Fibroblast of mammary gland (primary cell): ENCODE results near the gene CCNI.
A peak's percentile ranks its signal among the peaks of the same experiment; 100 is the strongest.
"Not testable (repeated sequence)": the region's sequence is repeated elsewhere in the genome, so short reads cannot be mapped to it uniquely, and the experiment has no call there.

Source experiments
- DNase-seq: peaks from one replicate; pipeline ENCODE4 v3.0.0-alpha.2; 2010; ENCODE audit warnings: low read depth
- H3K4me3 ChIP-seq: 2 replicates; pipeline ENCODE4 v1.5.1; 2011; ENCODE audit warnings: low read depth, mild to moderate bottlenecking, low read length, moderate library complexity; ENCODE audit not compliant: control insufficient read depth
- TF ChIP-seq, protein P1 (sequence below): conservative IDR thresholded peaks from 2 replicates; pipeline ENCODE4 v1.5.1; 2011; ENCODE audit warnings: low read depth, low read length, inconsistent platforms; ENCODE audit not compliant: control insufficient read depth, insufficient read depth

CCNI gene

DNA sequence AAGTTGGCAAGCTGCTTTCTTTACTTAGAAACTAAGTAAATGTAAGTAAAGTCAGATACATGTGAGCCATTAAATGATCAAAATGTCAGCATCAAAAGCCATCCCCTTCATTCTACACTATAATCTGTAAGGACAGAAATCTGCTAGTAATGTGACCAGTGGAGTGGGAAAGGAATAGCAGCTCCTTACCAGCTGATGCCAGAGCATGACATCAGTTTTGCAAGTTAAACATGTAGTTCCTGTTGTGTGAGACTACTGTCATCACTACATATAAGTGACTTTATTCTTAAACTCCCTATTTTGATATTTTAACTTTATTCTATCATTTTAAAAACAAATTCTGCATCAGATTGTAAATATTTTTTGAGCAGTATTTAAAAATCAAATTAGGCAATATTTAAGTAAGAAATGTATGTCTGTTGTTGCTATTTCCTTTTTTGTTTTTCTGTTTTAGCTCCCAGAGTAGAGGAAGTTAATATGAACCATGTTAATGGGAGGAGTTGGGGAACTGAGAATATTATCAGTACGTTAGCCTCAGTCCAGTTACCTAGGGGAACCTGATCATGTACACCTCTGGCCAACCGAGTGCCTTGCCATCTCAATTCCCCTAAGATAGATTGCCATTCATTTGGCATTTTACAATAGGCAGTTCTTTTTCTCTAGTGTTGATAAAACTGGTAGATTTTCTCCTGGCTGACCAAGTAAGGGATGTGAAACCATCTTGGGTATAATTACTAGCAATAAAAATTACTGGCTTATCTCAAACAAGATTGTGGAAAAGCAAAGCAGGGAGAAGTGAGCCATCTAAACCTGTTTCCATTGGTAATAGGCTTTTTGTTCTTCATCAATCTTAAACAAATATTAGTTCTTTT, 34.7 kb downstream of the CCNI start:
- TF ChIP-seq, protein P1, sequence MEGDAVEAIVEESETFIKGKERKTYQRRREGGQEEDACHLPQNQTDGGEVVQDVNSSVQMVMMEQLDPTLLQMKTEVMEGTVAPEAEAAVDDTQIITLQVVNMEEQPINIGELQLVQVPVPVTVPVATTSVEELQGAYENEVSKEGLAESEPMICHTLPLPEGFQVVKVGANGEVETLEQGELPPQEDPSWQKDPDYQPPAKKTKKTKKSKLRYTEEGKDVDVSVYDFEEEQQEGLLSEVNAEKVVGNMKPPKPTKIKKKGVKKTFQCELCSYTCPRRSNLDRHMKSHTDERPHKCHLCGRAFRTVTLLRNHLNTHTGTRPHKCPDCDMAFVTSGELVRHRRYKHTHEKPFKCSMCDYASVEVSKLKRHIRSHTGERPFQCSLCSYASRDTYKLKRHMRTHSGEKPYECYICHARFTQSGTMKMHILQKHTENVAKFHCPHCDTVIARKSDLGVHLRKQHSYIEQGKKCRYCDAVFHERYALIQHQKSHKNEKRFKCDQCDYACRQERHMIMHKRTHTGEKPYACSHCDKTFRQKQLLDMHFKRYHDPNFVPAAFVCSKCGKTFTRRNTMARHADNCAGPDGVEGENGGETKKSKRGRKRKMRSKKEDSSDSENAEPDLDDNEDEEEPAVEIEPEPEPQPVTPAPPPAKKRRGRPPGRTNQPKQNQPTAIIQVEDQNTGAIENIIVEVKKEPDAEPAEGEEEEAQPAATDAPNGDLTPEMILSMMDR: no peak
- H3K4me3 ChIP-seq: no peak overlapping the region
- DNase-seq: peak; percentile 56

DNA sequence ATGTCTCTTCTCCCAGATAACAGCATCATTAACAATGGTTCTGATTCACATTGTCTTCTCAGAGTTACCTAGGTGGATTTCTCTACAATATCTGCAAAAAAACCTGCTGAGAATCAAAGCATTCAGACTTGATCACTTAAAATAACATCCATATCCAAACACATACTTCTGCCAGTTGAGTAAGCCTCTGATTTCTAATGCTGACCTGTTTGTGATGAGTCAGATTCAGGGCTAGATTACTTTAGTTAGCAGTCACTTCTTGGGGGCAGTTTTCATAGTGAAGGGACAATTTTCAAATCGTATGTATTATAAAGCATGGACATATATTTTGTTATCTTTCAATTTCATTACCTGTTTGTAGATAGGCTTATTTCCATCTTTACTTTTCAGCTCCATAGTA, 35.5 kb downstream of the CCNI start:
- peak; percentile 82 for DNase-seq
- no peak overlapping the region for H3K4me3 ChIP-seq
- TF ChIP-seq, protein P1: no peak

DNA sequence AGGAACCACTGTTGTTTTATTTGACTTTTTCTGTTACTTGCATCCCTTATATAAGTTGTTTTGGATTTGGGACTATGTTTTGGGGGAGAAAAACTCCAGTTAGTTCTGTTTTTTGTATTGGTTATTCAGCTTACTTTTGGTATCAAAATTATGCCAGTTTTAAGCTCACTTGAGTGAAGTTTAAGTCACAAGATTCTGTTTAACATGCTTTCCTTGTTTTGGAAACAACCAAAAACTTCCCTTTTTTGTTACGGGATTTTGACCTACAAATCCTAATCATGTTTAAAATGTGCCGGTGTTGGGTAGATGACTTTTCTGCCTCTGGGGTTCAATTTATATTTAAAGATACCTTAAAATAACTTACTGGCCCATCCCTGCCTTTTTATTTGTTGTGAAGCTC, 36.0 kb downstream of the CCNI start:
- TF ChIP-seq, protein P1: no peak
- no peak overlapping the region for H3K4me3 ChIP-seq
- no peak for DNase-seq

DNA sequence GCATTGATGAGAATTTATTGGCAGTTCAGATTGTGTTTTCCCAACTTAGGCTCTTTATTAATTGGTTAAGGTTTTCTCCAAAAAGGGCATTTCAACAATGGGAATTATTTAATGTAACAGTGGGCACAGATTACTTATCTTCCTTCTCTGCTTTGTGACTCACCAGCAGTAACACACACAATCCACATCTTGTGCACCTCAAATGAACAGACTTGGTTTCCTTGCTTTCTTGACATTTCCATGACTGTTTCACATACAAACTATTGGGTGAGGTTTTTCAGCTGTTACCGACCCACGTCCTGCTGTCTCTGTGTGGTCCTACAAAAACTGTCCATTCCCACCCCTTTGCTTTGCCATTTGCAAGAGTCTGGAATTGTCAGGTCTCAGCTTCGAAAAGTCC, 38.1 kb downstream of the CCNI start:
- no peak for DNase-seq
- TF ChIP-seq, protein P1: no peak
- H3K4me3 ChIP-seq: no peak overlapping the region

DNA sequence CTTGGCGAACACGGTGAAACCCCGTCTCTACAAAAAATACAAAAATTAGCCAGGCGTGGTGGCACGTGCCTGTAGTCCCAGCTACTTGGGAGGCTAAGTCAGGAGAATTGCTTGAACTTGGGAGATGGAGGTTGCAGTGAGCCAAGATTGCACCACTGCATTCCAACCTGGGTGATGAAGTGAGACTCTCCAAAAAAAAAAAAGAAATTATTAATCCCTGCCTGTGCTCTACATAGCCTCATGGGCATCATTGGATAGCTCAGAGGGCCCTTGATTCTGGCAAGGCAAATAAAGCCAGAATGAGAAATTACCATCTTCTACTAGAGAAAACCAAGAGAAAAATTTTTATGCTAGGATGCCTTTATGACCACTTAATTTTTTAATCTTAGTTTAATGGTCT, 38.6 kb downstream of the CCNI start:
- DNase-seq: peak; percentile 40
- H3K4me3 ChIP-seq: not testable (repeated sequence)

DNA sequence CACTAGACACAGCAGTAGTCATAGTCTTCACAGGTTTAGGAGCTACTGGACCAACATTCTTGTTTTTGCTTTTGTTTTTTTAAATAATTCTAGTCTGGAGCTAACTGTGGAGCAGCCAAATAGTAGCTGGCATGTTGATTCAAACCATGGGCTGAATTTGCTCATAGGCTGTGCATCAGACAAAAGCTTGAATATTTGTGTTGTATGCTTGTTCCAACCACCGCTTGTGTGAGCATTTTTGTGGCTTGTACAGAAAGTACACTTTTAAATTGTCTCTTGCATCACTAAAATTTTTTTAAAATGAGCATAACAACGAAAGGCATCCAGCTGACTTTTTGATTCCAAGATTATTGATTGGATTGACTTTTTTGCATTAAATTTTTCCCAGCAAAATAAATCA, 39.6 kb downstream of the CCNI start:
- TF ChIP-seq, protein P1: no peak
- H3K4me3 ChIP-seq: no peak overlapping the region
- peak; percentile 96 for DNase-seq

DNA sequence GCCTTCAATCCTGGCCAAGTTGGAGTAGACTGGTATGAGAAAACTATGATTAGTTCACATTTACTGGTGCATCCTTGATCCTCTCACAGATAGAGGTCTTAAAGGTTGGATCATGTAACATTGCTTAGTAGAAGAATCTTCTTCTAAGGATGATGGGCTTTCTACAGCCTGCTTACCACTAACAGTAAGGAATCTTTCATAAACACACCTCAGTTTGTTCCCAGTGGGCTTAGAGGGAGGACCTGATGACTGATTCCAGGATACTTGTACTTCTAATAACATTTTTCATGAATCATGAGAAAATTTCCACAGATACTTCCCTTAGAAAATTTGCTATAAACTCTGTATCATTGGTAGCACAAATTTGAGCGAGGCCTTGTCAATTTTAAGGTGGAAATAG, 40.6 kb downstream of the CCNI start:
- no peak overlapping the region for H3K4me3 ChIP-seq
- TF ChIP-seq, protein P1: no peak
- no peak for DNase-seq
